ENCODE measurements around the gene RERE. TPM values are rescaled to one million over a fixed set of nuclear protein-coding genes. Genes with fewer than 3 reads are reported as not detected.
A peak's percentile ranks its signal among the peaks of the same experiment; 100 is the strongest.

RERE gene
- total RNA-seq, 2 experiments from 2014 or later, result 73.1 to 211 TPM

- Histone ChIP-seq H3K36me3 (ENCODE audit: insufficient read depth, low read length) (peaks cover 14% of the 10 kb centered on the region), H3K79me2 (ENCODE audit: insufficient read depth, low read depth, low read length) (peaks cover 44% of the 10 kb centered on the region; the same call in 1 of the 2 replicates), H3K9me2 (ENCODE audit: insufficient read depth, low read length) (no peaks in the 10 kb centered on the region), H3K9me3 (ENCODE audit: low read length) (no peaks in the 10 kb centered on the region), H3K4me1 (ENCODE audit: insufficient read depth, low read length, poor library complexity, severe bottlenecking) (peaks cover 79% of the 10 kb centered on the region), H3K4me2 (ENCODE audit: low read length) (peak overlapping the region; percentile 52), H3K4me3 (ENCODE audit: low read depth, low read length, poor library complexity, severe bottlenecking) (no peak overlapping the region), H4K20me1 (ENCODE audit: insufficient read depth, low read length) (no peaks in the 10 kb centered on the region), H3K27ac (ENCODE audit: low read depth, low read length, poor library complexity, severe bottlenecking) (peak overlapping the region; percentile 67), H2AFZ (ENCODE audit: low read length) (no peak overlapping the region)
- no peak for DNase-seq (ENCODE audit: low spot score)
- no TSS peak for BruUV-seq (replicated peaks)
- ChIA-PET POLR2A (interaction anchor here (0.8 to 1.4 kb wide), 5 partner anchors 10 to 77 kb away, joined by 3 read pairs; no protein-coding TSS in a partner anchor), CTCF (ENCODE audit: unreplicated experiment) (interaction anchor here (1.0 kb wide), 1 partner anchor 18 kb away, joined by 3 read pairs; no protein-coding TSS in a partner anchor)
- TF ChIP-seq, protein P1, sequence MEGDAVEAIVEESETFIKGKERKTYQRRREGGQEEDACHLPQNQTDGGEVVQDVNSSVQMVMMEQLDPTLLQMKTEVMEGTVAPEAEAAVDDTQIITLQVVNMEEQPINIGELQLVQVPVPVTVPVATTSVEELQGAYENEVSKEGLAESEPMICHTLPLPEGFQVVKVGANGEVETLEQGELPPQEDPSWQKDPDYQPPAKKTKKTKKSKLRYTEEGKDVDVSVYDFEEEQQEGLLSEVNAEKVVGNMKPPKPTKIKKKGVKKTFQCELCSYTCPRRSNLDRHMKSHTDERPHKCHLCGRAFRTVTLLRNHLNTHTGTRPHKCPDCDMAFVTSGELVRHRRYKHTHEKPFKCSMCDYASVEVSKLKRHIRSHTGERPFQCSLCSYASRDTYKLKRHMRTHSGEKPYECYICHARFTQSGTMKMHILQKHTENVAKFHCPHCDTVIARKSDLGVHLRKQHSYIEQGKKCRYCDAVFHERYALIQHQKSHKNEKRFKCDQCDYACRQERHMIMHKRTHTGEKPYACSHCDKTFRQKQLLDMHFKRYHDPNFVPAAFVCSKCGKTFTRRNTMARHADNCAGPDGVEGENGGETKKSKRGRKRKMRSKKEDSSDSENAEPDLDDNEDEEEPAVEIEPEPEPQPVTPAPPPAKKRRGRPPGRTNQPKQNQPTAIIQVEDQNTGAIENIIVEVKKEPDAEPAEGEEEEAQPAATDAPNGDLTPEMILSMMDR (conservative IDR thresholded peaks at IDR 0.05; ENCODE audit: low read length), result 0 out of 2 replicates have a peak, but pooled peaks have one; percentile 15
- TF ChIP-seq EZH2phosphoT487 (IDR thresholded peaks at IDR 0.05; ENCODE audit: borderline replicate concordance, low read depth, low read length), result no peak
- intact Hi-C loops (cut with micrococcal nuclease; ENCODE audit: unreplicated experiment), result no loop called here
Measured at GRCh38 chr1:8437347-8437746, 380.1 kb downstream of the RERE start.

- Histone ChIP-seq H3K27ac (ENCODE audit: low read depth, low read length, poor library complexity, severe bottlenecking) (peak overlapping the region; percentile 67), H3K4me2 (ENCODE audit: low read length) (peak overlapping the region; percentile 49), H2AFZ (ENCODE audit: low read length) (no peak overlapping the region), H3K4me1 (ENCODE audit: insufficient read depth, low read length, poor library complexity, severe bottlenecking) (peaks cover 85% of the 10 kb centered on the region), H3K79me2 (ENCODE audit: insufficient read depth, low read depth, low read length) (peaks cover 56% of the 10 kb centered on the region; the same call in 1 of the 2 replicates), H3K36me3 (ENCODE audit: insufficient read depth, low read length) (peaks cover 12% of the 10 kb centered on the region; the same call in 1 of the 2 replicates), H3K9me3 (ENCODE audit: low read length) (no peaks in the 10 kb centered on the region), H3K4me3 (ENCODE audit: low read depth, low read length, poor library complexity, severe bottlenecking) (no peak overlapping the region), H3K9me2 (ENCODE audit: insufficient read depth, low read length) (no peaks in the 10 kb centered on the region), H4K20me1 (ENCODE audit: insufficient read depth, low read length) (no peaks in the 10 kb centered on the region)
- no peak for TF ChIP-seq EZH2phosphoT487 (IDR thresholded peaks at IDR 0.05; ENCODE audit: borderline replicate concordance, low read depth, low read length)
- TF ChIP-seq, protein P1 (conservative IDR thresholded peaks at IDR 0.05; ENCODE audit: low read length), result no peak
- ChIA-PET CTCF (ENCODE audit: unreplicated experiment) (no interaction called here), POLR2A (interaction anchor here (0.7 to 1.8 kb wide), 3 partner anchors 18 to 90 kb away, joined by 3 to 6 read pairs (median 3); no protein-coding TSS in a partner anchor)
- BruUV-seq (replicated peaks), result no TSS peak
- intact Hi-C loops (cut with micrococcal nuclease; ENCODE audit: unreplicated experiment), result no loop called here
- peak; percentile 63 for DNase-seq (ENCODE audit: low spot score)
Measured at GRCh38 chr1:8435569-8436071, 381.8 kb downstream of the RERE start.

DNA sequence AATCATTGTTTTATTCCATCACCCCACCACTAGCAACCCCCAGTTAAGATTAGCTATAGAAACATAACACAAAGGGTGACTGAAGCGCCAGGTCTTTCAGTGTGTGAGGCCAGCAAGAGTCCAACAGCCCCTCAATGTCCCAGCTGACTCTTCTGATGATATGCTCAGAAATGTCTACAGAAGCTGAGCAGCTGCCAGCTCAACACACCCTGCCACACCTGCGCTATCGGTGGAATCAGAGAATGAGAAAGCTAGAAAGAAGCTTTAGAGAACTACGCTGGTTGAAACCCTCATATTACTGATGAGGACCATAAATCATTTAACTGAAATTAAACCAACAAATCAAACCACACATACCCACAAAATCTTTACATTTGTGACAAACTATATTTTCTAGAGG lies 383.3 kb downstream of the RERE start:
- POLR2A ChIA-PET, result interaction anchor here (0.8 to 1.2 kb wide), 3 partner anchors 37 to 43 kb away, joined by 3 read pairs; no protein-coding TSS in a partner anchor
- TF ChIP-seq, protein P1 (conservative IDR thresholded peaks at IDR 0.05; ENCODE audit: low read length), result no peak
- no peak for TF ChIP-seq EZH2phosphoT487 (IDR thresholded peaks at IDR 0.05; ENCODE audit: borderline replicate concordance, low read depth, low read length)
- peaks cover 71% of the 10 kb centered on the region; the same call in 1 of the 2 replicates for H3K79me2 ChIP-seq (ENCODE audit: insufficient read depth, low read depth, low read length)
- no peak overlapping the region for H3K4me3 ChIP-seq (ENCODE audit: low read depth, low read length, poor library complexity, severe bottlenecking)
- no peaks in the 10 kb centered on the region for H3K9me3 ChIP-seq (ENCODE audit: low read length)
- H3K27ac ChIP-seq (ENCODE audit: low read depth, low read length, poor library complexity, severe bottlenecking), result peak overlapping the region; percentile 67
- H3K4me2 ChIP-seq (ENCODE audit: low read length), result peak overlapping the region; percentile 8; the same call in 1 of the 2 replicates
- H2AFZ ChIP-seq (ENCODE audit: low read length), result no peak overlapping the region
- H4K20me1 ChIP-seq (ENCODE audit: insufficient read depth, low read length), result no peaks in the 10 kb centered on the region
- intact Hi-C loops (cut with micrococcal nuclease; ENCODE audit: unreplicated experiment), result no loop called here
- BruUV-seq (replicated peaks), result no TSS peak
- DNase-seq (ENCODE audit: low spot score), result no peak
- peaks cover 91% of the 10 kb centered on the region for H3K4me1 ChIP-seq (ENCODE audit: insufficient read depth, low read length, poor library complexity, severe bottlenecking)
- no peaks in the 10 kb centered on the region for H3K9me2 ChIP-seq (ENCODE audit: insufficient read depth, low read length)
- peaks cover 12% of the 10 kb centered on the region; the same call in 1 of the 2 replicates for H3K36me3 ChIP-seq (ENCODE audit: insufficient read depth, low read length)
- CTCF ChIA-PET (ENCODE audit: unreplicated experiment), result no interaction called here

Measured in OCI-LY7 (cell line).